Measurements from ENCODE around the gene BTG3. TPM values are rescaled to one million over a fixed set of nuclear protein-coding genes. Genes with fewer than 3 reads are reported as not detected.

BTG3 gene
- total RNA-seq, 1 experiment from 2014 or later: 23.9 TPM

DNA sequence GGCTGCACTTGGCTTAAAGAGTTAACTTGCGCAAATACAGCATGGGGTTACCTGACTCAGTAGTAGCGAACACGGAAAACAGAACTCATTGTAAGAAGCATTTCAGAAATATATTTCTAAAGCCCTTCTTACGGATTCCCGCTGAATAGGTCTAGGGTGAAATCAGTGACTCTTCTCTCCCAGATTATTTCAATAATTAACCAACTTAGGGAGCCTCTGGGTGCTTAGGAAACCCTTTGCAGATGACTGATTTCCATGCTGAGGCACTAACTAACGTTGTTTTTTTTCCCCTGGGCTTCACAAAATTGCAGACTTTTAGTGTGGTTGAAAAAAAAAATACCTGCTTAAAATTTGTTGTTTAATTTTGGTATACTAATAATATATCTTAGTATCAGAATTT, 40.3 kb downstream of the BTG3 start:
- no peak for DNase-seq (ENCODE audit: low spot score)
- ATAC-seq: no peak
- Mint-ChIP-seq H3K9me3 (no peaks in the 10 kb centered on the region), H3K27me3 (ENCODE audit: low read depth) (no peaks in the 10 kb centered on the region), H3K4me3 (no peak overlapping the region), H3K4me1 (peaks cover 4% of the 10 kb centered on the region; the same call in 1 of the 2 replicates), H3K27ac (no peak overlapping the region), H3K36me3 (peaks cover 3% of the 10 kb centered on the region; the same call in 1 of the 2 replicates)
- POLR2A ChIA-PET: no interaction called here
- no peak for TF ChIP-seq OVOL2 (CRISPR knock-in tag; IDR thresholded peaks at IDR 0.05; ENCODE audit: borderline replicate concordance)
- TF ChIP-seq, protein P1, sequence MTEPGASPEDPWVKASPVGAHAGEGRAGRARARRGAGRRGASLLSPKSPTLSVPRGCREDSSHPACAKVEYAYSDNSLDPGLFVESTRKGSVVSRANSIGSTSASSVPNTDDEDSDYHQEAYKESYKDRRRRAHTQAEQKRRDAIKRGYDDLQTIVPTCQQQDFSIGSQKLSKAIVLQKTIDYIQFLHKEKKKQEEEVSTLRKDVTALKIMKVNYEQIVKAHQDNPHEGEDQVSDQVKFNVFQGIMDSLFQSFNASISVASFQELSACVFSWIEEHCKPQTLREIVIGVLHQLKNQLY (CRISPR knock-in tag; IDR thresholded peaks at IDR 0.05): no peak
- no peak for TF ChIP-seq ESRRA (CRISPR knock-in tag; IDR thresholded peaks at IDR 0.05; ENCODE audit: borderline replicate concordance)
- no peak for TF ChIP-seq E2F4 (CRISPR knock-in tag; IDR thresholded peaks at IDR 0.05; ENCODE audit: borderline replicate concordance, low read depth)
- TF ChIP-seq, protein P2, sequence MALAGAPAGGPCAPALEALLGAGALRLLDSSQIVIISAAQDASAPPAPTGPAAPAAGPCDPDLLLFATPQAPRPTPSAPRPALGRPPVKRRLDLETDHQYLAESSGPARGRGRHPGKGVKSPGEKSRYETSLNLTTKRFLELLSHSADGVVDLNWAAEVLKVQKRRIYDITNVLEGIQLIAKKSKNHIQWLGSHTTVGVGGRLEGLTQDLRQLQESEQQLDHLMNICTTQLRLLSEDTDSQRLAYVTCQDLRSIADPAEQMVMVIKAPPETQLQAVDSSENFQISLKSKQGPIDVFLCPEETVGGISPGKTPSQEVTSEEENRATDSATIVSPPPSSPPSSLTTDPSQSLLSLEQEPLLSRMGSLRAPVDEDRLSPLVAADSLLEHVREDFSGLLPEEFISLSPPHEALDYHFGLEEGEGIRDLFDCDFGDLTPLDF (CRISPR knock-in tag; IDR thresholded peaks at IDR 0.05): no peak
- TF ChIP-seq ZNF121 (CRISPR knock-in tag; IDR thresholded peaks at IDR 0.05): no peak
- TF ChIP-seq, protein P3, sequence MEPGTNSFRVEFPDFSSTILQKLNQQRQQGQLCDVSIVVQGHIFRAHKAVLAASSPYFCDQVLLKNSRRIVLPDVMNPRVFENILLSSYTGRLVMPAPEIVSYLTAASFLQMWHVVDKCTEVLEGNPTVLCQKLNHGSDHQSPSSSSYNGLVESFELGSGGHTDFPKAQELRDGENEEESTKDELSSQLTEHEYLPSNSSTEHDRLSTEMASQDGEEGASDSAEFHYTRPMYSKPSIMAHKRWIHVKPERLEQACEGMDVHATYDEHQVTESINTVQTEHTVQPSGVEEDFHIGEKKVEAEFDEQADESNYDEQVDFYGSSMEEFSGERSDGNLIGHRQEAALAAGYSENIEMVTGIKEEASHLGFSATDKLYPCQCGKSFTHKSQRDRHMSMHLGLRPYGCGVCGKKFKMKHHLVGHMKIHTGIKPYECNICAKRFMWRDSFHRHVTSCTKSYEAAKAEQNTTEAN (CRISPR knock-in tag; IDR thresholded peaks at IDR 0.05): no peak
- no peak for TF ChIP-seq CREB1 (CRISPR knock-in tag; IDR thresholded peaks at IDR 0.05)
- no peak for TF ChIP-seq ATF3 (CRISPR knock-in tag; conservative IDR thresholded peaks at IDR 0.05)
- TF ChIP-seq SP1 (CRISPR knock-in tag; conservative IDR thresholded peaks at IDR 0.05): no peak
- TF ChIP-seq, protein P4, sequence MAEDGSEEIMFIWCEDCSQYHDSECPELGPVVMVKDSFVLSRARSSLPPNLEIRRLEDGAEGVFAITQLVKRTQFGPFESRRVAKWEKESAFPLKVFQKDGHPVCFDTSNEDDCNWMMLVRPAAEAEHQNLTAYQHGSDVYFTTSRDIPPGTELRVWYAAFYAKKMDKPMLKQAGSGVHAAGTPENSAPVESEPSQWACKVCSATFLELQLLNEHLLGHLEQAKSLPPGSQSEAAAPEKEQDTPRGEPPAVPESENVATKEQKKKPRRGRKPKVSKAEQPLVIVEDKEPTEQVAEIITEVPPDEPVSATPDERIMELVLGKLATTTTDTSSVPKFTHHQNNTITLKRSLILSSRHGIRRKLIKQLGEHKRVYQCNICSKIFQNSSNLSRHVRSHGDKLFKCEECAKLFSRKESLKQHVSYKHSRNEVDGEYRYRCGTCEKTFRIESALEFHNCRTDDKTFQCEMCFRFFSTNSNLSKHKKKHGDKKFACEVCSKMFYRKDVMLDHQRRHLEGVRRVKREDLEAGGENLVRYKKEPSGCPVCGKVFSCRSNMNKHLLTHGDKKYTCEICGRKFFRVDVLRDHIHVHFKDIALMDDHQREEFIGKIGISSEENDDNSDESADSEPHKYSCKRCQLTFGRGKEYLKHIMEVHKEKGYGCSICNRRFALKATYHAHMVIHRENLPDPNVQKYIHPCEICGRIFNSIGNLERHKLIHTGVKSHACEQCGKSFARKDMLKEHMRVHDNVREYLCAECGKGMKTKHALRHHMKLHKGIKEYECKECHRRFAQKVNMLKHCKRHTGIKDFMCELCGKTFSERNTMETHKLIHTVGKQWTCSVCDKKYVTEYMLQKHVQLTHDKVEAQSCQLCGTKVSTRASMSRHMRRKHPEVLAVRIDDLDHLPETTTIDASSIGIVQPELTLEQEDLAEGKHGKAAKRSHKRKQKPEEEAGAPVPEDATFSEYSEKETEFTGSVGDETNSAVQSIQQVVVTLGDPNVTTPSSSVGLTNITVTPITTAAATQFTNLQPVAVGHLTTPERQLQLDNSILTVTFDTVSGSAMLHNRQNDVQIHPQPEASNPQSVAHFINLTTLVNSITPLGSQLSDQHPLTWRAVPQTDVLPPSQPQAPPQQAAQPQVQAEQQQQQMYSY (CRISPR knock-in tag; IDR thresholded peaks at IDR 0.05): no peak
- TF ChIP-seq ZNF425 (CRISPR knock-in tag; conservative IDR thresholded peaks at IDR 0.05): no peak
- TF ChIP-seq, protein P5, sequence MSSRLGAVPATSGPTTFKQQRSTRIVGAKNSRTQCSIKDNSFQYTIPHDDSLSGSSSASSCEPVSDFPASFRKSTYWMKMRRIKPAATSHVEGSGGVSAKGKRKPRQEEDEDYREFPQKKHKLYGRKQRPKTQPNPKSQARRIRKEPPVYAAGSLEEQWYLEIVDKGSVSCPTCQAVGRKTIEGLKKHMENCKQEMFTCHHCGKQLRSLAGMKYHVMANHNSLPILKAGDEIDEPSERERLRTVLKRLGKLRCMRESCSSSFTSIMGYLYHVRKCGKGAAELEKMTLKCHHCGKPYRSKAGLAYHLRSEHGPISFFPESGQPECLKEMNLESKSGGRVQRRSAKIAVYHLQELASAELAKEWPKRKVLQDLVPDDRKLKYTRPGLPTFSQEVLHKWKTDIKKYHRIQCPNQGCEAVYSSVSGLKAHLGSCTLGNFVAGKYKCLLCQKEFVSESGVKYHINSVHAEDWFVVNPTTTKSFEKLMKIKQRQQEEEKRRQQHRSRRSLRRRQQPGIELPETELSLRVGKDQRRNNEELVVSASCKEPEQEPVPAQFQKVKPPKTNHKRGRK (CRISPR knock-in tag; IDR thresholded peaks at IDR 0.05; ENCODE audit: borderline replicate concordance): no peak
- TF ChIP-seq, protein P6, sequence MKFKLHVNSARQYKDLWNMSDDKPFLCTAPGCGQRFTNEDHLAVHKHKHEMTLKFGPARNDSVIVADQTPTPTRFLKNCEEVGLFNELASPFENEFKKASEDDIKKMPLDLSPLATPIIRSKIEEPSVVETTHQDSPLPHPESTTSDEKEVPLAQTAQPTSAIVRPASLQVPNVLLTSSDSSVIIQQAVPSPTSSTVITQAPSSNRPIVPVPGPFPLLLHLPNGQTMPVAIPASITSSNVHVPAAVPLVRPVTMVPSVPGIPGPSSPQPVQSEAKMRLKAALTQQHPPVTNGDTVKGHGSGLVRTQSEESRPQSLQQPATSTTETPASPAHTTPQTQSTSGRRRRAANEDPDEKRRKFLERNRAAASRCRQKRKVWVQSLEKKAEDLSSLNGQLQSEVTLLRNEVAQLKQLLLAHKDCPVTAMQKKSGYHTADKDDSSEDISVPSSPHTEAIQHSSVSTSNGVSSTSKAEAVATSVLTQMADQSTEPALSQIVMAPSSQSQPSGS (CRISPR knock-in tag; IDR thresholded peaks at IDR 0.05; ENCODE audit: borderline replicate concordance, low read depth): no peak
- TF ChIP-seq SOX15 (CRISPR knock-in tag; IDR thresholded peaks at IDR 0.05): no peak
- TF ChIP-seq, protein P7, sequence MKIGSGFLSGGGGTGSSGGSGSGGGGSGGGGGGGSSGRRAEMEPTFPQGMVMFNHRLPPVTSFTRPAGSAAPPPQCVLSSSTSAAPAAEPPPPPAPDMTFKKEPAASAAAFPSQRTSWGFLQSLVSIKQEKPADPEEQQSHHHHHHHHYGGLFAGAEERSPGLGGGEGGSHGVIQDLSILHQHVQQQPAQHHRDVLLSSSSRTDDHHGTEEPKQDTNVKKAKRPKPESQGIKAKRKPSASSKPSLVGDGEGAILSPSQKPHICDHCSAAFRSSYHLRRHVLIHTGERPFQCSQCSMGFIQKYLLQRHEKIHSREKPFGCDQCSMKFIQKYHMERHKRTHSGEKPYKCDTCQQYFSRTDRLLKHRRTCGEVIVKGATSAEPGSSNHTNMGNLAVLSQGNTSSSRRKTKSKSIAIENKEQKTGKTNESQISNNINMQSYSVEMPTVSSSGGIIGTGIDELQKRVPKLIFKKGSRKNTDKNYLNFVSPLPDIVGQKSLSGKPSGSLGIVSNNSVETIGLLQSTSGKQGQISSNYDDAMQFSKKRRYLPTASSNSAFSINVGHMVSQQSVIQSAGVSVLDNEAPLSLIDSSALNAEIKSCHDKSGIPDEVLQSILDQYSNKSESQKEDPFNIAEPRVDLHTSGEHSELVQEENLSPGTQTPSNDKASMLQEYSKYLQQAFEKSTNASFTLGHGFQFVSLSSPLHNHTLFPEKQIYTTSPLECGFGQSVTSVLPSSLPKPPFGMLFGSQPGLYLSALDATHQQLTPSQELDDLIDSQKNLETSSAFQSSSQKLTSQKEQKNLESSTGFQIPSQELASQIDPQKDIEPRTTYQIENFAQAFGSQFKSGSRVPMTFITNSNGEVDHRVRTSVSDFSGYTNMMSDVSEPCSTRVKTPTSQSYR (CRISPR knock-in tag; IDR thresholded peaks at IDR 0.05): no peak
- CTCF ChIA-PET: no interaction called here

Measured in WTC11 (cell line).